AG04450 (cell line): ENCODE measurements around the gene PGP. TPM values are rescaled to one million over a fixed set of nuclear protein-coding genes. Genes with fewer than 3 reads are reported as not detected.

Experiments
- CTCF ChIA-PET: fragments of 300-600, 350-600 bp; formaldehyde crosslinking; extraction: SDS; loops from one replicate; lab custom pipeline; 2022; ENCODE audit warnings: antibody characterized with exemption, inconsistent platforms; lab: Charles Lee
- POLR2A ChIA-PET: fragments of 350-600 bp; formaldehyde crosslinking; extraction: SDS; loops from one replicate; lab custom pipeline; 2021; ENCODE audit warnings: antibody characterized with exemption, inconsistent platforms; lab: Yijun Ruan, JAX
- DNase-seq: peaks from one replicate; pipeline ENCODE4 v3.0.0-alpha.2; 2011; ENCODE audit warnings: low read depth, low spot score
- H3K27ac ChIP-seq: one replicate; pipeline ENCODE4 v1.5.1; 2012; ENCODE audit warnings: low read depth, low read length, control low read depth
- H3K27me3 ChIP-seq: one replicate; pipeline ENCODE4 v1.6.0; 2012; ENCODE audit warnings: low read length; ENCODE audit not compliant: control insufficient read depth, insufficient read depth
- H3K4me3 ChIP-seq: 2 replicates; pipeline ENCODE4 v1.5.1; 2011; ENCODE audit warnings: mild to moderate bottlenecking, low read depth, low read length, control low read depth
- H3K9me3 ChIP-seq: 2 replicates; pipeline ENCODE4 v1.5.1; 2012; ENCODE audit warnings: low read length; ENCODE audit not compliant: control insufficient read depth, insufficient read depth
- CTCF ChIP-seq: IDR thresholded peaks from 2 replicates; pipeline ENCODE4 v1.5.1; 2011; ENCODE audit warnings: low read depth, low read length, control low read depth, inconsistent platforms
- polyA plus RNA-seq: library from polyadenylated mRNA; depleted of rRNA; stranded (reverse); fragments of >200 nt; gene quantifications from 2 replicates; pipeline ENCODE4 v1.2.3, GENCODE V29; 2011

PGP gene
- polyA plus RNA-seq, 1 experiment, result 3.6 TPM

GRCh38 chr16:2190659-2191445, 23.8 kb downstream of the PGP start:
- Histone ChIP-seq H3K4me3 (no peak overlapping the region), H3K27me3 (peaks cover 28% of the 10 kb centered on the region), H3K9me3 (peaks cover 3% of the 10 kb centered on the region; the same call in 1 of the 2 replicates), H3K27ac (no peak overlapping the region)
- TF ChIP-seq CTCF, result no peak
- POLR2A ChIA-PET, result interaction anchor here (1.7 to 1.8 kb wide), 2 partner anchors 35 kb away, joined by 5 to 8 read pairs; partner anchors contain the start of gene TRAF7
- no peak for DNase-seq
- CTCF ChIA-PET, result no interaction called here

GRCh38 chr16:2190002-2190658, 24.5 kb downstream of the PGP start:
- no peak for DNase-seq
- TF ChIP-seq CTCF, result no peak
- no peak overlapping the region for H3K4me3 ChIP-seq
- H3K27ac ChIP-seq, result no peak overlapping the region
- ChIA-PET CTCF (no interaction called here), POLR2A (interaction anchor here (1.7 kb wide), 1 partner anchor 35 kb away, joined by 5 read pairs; the partner anchor contains the start of gene TRAF7)
- peaks cover 20% of the 10 kb centered on the region for H3K27me3 ChIP-seq
- H3K9me3 ChIP-seq, result no peaks in the 10 kb centered on the region; the same call in 1 of the 2 replicates

- ChIA-PET POLR2A (interaction anchor here (1.7 kb wide), 1 partner anchor 34 kb away, joined by 5 read pairs; the partner anchor contains the start of gene TRAF7), CTCF (no interaction called here)
- no peak for DNase-seq
Measured at GRCh38 chr16:2189252-2189893, 25.3 kb downstream of the PGP start.

GRCh38 chr16:2188395-2188794, 26.2 kb downstream of the PGP start:
- Histone ChIP-seq H3K27ac (no peak overlapping the region), H3K27me3 (peaks cover 5% of the 10 kb centered on the region), H3K9me3 (no peaks in the 10 kb centered on the region; the same call in 1 of the 2 replicates), H3K4me3 (no peak overlapping the region)
- CTCF ChIA-PET, result no interaction called here
- no peak for TF ChIP-seq CTCF
- POLR2A ChIA-PET, result interaction anchor here (0.7 to 1.4 kb wide), 2 partner anchors 33 to 259 kb away, joined by 8 to 14 read pairs; partner anchors contain the start of gene TRAF7
- DNase-seq, result no peak

More at GRCh38 chr16:2189252-2189893, 25.3 kb downstream of the PGP start:
- Histone ChIP-seq H3K27me3 (peaks cover 13% of the 10 kb centered on the region), H3K9me3 (no peaks in the 10 kb centered on the region; the same call in 1 of the 2 replicates), H3K4me3 (no peak overlapping the region), H3K27ac (no peak overlapping the region)
- no peak for TF ChIP-seq CTCF
